CD4-positive, alpha-beta T cell treated with Interleukin-17A for 1 hour (primary cell): ENCODE measurements around the gene ADCY7.

Source experiments
- DNase-seq: peaks from one replicate; pipeline ENCODE4 v3.0.0-alpha.2; 2020

The ADCY7 gene

GRCh38 chr16:50351116-50351515 is 84.8 kb downstream of the ADCY7 start:
- DNase-seq = no peak

GRCh38 chr16:50351952-50352351 is 85.6 kb downstream of the ADCY7 start:
- no peak for DNase-seq

DNA sequence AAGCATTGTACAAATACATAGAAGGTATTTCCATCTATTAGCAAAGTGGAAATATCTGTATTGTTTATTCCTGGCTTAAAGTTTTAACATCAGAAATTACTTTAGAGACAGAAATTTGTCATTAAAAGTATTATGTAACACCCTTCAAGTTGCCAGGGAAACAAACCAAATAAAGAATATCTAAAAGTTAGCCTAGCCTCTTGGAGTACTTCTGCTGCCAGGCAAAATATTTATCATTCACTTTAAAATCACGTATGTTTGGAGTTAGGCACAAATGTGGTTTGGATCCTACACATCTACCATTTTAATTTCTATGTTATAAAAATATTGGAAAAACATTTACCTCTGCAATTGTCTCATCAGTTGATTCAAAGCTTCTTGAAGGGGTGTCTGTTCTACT is 87.7 kb downstream of the ADCY7 start:
- DNase-seq = no peak

DNA sequence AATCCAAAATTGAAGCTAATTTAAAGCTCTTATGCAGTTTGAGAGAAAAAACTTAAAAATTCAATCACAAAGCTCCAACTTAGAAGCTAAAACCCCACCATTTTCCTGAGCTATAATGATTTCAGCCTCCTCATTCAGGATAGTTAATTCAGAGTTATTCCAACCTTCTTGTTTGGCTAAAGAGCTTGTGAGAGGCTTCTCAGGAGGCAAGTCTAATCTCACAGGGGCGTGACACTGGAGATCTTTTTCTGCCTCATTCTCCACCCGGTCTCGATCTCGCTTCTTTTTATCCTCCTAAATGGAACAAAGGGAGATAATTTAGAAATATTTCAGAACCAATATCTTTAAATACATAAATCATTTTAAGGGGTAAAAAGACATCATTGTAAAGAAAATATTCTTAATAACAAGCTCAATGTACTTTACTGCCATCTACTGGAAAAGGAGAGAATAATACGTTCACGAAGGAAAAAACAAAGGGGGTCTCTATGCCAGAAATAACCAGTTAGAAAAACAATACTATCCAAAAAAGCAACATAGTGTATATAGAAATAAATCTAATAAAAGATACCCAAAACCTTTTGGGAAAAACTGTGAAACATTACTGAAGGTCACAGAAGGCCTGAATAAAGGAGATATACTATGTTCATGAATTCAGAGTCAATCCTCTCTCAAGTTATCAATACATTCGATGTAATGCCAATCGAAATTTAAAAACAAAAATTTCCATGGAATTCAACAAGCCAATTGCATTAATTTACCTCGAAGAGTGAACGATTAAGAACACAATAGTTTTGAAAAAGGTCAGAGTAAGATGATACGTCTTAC is 88.5 kb downstream of the ADCY7 start:
- peak; percentile 59 for DNase-seq

GRCh38 chr16:50359626-50360025 is 93.3 kb downstream of the ADCY7 start:
- no peak for DNase-seq

DNA sequence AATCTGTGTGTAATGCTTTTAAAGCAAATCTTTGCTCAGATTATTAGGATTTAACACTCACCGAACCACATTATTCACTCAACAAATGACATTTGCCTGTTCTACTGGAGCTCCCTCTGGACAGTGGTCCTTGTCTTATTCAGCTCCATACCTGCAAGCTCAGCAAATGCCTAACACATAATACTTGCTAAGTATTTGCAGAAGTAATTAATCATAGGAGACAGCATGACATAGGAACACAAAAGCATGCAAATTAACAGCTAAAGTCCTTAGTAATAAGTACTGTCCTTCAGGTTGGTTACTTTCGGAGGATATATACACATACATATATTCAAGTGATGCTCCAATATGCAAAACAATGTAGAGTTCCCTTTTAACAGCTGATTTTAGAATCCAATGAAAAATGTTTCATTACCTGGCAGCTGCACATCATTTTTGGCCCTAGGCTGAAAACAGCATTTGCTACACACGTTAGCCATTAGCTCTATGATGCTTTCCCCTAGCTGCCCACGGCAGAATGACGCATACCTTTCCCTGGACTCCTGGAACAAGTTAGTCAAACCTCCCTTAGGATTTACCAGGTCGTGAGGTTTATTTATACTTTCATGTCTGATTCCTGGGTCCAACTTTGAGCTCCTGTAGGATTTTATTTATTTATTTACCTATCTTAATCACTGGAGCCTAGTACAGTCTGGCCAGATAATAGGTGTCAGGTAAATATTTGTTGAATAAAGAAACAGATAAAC is 93.9 kb downstream of the ADCY7 start:
- DNase-seq = no peak

- DNase-seq = no peak
Measured at GRCh38 chr16:50360779-50361178, 94.4 kb downstream of the ADCY7 start.

DNA sequence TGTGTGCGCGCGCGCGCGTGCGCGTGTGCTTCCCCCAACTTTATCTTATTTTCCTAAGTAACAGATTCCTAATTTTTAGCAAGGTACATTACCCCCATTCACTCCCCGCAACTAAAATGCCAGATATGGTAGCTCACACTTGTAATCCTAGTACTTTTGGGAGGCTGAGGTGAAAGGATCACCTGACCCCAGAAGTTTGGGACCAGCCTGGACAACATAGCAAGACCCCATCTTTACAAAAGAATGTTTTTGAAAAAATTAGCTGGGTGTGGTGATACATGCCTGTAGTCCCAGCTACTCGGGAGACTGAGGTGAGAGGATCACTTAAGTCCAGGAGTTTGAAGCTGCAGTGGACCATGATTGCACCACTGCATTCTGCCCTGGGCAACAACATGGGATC is 97.3 kb downstream of the ADCY7 start:
- no peak for DNase-seq

GRCh38 chr16:50365791-50366575 is 99.6 kb downstream of the ADCY7 start:
- DNase-seq = no peak
